Measurements from ENCODE around the gene PLCB2.
A peak's percentile ranks its signal among the peaks of the same experiment; 100 is the strongest.

PLCB2 gene

GRCh38 chr15:40250771-40251483, 56.8 kb downstream of the PLCB2 start:
- DNase-seq (ENCODE audit: low spot score) = no peak

DNA sequence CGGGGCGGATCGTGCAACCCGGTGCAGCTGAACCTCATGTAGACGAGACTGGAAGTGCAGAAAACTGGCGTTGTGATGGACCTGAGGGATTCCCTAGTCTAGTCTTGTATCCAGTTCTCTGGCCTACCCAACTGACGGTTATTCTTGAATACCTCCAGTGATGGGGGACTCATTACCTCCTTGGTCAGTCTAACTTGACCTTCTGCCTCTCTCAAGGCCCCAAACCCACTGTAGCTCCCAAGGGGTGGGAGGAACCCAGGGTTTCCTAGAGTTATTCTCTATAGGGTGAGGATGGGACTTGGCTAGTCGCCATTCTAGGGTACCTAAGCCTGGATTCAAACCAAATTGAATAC, 57.5 kb downstream of the PLCB2 start:
- DNase-seq (ENCODE audit: low spot score) = no peak

DNA sequence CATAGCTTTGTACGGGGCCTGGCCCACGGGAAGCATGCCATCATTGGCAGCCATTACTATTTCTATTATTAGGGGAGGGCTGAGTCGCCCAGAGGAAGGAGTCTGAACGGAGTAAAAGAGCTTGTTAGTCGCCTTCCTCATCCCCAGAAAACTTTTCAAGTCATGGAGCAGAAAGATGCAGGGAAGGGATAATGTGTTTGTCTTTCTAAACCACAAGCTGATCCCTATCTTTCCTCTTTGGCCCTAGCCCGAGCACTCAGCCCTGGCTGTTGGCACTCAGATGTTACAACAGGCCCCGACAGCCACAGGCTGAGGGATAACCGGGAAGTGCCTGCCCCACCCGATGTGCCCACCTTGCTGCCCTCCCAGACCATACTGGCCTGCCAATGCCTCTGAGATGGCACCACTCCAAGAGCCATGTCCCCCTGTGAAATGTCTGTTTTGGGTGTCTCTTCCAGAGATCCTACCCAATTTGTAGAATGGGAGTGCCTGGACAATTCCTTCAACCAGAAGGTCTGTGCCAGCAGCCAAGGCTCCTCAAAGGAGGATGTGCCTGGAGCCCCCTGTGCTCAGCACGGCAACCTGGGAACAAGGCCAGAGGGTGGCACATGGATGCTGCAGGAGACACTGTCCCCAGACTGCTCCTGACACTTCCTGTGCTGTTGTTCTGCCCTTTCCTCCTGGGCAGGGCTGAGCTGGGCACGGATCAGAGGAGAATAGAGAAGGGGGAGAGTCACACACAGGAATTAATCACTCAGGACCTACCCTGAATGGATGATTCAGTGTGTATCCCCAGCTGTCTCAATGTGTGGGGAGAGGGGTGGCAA, 58.0 kb downstream of the PLCB2 start:
- DNase-seq (ENCODE audit: low spot score) = peak; percentile 34

DNA sequence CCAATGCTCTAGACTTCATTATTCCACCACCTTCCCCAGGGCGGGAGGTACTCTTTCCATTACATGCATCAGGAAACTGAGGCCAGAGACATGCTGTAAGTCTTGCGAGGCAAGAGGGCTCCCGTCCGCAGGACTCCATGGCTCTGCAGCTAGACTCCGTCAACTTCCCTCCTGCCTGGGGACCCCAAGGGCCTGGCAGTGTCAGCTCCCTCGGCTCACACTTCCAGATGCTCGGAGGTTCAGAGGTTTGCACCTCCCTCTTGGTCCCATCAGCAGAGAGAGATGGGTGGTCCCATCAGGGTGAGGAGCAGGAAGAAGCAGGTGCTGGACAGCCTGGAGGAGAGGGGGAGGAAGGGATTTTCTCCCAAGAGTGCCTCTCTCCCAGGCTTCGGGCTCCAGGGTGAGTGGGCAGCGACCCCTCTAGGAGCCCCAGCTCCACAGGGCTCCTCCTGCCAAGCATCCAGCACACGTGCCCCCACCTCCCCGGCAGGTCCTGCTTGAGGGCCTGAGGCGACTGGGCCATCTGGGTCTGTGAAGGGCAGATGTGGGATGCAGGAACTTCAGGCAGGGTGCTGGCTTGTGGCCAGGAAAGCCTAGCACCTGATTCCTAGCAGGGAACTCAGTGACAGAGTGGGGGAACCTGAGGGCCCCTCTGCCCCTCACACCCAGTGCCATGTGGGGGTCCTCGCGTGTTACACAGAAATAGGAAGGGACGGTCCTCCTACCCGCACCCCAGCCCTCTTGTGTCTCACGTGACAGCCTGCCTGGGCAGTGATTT, 59.5 kb downstream of the PLCB2 start:
- DNase-seq (ENCODE audit: low spot score) = peak; percentile 61

- DNase-seq (ENCODE audit: low spot score) = peak; percentile 53
Observed at GRCh38 chr15:40247406-40247971, 60.2 kb downstream of the PLCB2 start.

DNA sequence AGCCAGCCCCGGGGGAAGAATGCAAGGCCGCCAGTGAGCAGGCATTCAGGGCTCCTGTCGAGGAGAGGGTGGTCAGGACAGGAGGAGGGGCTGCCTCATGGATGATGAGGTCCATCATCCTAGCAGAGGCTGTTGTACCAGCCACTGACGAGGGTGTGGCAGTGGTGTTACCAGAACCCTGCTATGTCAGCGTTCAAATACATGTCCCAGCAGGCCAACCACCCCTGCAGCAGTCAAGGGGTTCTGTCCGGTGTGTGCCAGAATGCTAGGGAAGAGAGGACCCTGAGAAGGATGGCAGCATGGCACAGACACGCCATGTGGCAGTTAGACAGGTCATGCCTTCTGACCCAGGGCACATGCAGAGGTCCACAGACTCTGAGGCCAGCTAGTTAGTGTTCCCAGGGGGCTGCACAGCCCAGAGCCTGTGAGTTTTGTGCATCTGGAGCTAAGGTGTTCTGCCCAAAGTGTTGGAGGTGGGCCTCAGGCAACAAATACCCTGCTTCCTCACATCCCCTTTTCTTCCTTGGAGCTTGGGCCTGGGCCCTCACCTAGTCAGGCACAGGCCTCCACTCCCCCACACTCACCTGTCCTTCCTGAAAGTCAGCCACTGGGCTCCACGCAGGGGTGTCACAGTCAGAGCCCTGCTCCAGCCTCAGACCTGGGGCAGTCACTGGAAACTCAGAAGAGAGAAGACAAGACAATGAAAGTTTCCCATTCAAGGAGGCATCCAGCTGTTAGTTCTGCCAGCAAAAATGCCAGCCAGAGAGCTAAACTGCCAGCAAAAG, 61.0 kb downstream of the PLCB2 start:
- DNase-seq (ENCODE audit: low spot score) = peak; percentile 59

DNA sequence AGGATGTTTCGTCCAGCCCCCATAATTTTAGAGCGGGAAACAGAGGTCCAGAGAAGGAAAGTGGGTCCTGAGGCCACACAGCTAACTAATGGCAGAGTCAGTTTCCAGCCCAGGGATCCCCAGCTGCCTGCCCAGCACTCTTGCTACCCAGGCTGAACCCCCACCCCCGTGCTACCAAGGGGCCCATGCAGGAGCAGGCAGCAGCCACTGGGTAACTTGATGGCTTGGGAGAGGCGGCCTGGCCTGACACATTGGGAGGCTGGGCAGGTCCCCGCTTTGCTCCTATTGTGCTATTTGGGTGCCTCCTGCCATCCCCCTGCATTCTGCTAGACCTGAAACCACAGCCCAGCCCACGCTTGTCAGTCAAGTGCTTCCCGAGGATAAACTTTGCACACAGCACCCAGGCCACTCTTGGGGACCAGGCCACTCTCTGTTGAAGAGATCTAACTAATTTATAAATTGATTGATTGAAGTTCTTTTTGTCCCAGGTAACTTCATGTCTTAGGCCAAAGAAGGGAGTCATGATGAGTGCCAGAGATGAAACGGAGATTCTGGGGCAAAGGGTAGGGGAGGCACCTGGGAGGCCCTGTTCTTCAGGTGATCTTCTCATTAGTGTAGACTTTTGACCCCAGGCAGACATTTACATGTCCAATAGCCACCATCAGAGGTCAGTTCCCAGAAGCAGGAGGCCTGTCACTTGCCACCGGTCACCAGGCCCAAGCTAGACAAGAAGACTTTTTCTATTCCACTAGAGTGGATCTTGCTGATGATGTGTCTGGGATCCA, 61.9 kb downstream of the PLCB2 start:
- DNase-seq (ENCODE audit: low spot score) = peak; percentile 50

DNA sequence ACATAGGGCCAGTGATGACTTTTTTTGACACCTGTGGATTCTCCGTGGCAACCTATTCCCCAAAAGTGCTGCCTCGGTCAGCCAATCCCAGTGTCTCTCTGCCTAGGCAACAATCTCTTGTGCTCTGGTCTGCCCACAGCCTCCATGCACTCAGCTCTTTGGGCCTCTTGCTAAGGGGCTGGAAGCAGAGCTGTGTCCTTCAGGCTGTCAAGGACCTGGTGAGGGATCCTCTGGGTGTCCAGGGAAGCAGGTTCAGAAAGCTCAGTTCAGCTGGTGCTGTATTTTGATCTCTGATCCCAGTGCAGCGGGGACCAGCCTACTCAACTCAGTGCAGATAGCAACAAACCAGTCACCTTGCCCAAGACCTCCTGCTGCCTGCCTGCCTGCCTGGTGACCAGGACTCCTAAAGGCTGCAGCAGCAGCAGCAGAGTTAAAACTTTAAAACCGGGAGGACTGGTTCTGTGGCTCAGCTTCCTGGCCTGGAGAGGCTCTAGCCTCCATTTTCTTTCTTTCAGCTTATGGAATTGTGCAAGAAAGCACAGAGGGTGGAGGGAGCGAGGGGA, 62.7 kb downstream of the PLCB2 start:
- DNase-seq (ENCODE audit: low spot score) = peak; percentile 38

DNA sequence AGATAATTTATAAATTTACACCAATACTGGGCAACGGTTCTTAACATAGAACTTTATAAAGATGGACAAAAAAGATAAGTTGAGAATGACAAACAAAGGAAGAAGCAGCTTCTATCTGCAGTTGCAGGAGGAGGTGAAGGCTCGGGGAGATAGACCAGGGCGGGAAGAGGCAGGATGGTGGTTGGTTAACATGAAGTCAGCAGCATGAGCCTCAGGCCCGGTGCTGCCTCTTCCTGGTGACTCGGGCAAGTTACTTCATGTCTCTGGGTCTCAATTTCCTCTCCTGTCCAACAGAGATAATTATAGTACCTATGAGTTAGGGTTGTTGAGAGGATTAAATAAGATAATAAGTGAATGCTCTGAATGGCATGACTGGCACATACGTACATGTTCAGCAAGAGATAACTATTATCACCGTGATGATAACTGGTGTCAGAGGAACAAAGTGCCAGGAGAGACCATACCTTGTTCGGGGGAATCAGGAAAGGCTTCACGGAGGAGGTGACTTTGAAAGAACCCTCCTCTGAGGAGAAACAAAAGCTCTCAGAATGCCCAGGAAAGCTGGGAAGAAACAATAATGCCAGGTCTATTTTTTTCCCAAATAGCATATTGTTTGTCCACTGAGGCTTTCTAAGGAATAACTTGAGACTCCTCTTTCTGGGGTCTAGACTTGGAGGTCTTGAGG, 64.5 kb downstream of the PLCB2 start:
- peak; percentile 47 for DNase-seq (ENCODE audit: low spot score)

DNA sequence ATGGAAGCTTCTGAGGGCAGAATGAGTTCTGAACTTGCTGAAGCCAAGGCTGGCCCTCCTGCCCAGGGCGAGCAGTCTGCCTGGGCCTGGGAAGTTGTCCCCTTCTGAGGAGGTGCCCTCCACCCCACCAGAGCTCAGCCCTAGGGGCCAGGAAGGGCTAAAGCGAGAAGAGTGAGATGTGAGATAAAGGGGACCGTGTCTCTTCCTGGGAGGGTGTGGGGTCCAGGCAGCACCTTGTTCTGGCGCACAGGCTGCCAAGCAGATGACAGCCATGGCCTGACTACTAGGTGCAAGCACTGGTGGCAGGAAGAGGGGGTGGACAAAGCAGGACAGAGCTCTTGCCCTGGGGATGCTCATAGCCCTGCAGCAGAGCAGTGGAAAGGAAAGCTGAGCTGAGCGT, 65.1 kb downstream of the PLCB2 start:
- peak; percentile 58 for DNase-seq (ENCODE audit: low spot score)

GRCh38 chr15:40242213-40242599, 65.5 kb downstream of the PLCB2 start:
- DNase-seq (ENCODE audit: low spot score) = no peak

GRCh38 chr15:40241269-40242212, 66.2 kb downstream of the PLCB2 start:
- DNase-seq (ENCODE audit: low spot score) = peak; percentile 58

DNA sequence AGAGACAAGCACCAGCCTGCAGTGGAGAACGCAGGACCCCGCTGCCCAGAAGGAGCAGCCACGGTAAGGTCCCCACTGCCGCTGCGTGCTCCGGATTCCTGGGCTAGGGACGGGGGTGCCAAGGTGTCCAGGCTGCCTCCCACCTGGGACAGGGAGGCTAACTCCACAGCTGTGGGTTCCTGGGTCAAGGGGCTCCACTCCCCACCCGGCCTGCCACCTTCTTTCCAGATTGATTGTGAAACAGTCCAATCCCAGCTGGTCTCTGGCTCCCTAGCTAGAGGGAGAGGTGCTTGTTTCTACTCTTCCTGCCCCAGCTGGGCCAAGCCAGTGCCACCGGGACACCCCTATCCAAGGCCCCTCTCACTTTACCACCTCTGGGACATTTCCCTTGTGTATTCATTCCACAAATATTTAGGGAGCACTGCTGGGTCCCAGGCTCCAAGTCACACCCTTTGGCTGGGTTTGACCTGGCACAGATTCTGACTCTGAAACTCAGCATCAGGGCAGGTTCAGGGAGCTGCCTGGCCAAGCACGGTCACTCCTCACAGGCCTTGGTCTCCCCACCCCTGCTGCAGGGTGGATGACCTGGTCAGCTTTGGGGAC, 67.0 kb downstream of the PLCB2 start:
- peak; percentile 59 for DNase-seq (ENCODE audit: low spot score)

DNA sequence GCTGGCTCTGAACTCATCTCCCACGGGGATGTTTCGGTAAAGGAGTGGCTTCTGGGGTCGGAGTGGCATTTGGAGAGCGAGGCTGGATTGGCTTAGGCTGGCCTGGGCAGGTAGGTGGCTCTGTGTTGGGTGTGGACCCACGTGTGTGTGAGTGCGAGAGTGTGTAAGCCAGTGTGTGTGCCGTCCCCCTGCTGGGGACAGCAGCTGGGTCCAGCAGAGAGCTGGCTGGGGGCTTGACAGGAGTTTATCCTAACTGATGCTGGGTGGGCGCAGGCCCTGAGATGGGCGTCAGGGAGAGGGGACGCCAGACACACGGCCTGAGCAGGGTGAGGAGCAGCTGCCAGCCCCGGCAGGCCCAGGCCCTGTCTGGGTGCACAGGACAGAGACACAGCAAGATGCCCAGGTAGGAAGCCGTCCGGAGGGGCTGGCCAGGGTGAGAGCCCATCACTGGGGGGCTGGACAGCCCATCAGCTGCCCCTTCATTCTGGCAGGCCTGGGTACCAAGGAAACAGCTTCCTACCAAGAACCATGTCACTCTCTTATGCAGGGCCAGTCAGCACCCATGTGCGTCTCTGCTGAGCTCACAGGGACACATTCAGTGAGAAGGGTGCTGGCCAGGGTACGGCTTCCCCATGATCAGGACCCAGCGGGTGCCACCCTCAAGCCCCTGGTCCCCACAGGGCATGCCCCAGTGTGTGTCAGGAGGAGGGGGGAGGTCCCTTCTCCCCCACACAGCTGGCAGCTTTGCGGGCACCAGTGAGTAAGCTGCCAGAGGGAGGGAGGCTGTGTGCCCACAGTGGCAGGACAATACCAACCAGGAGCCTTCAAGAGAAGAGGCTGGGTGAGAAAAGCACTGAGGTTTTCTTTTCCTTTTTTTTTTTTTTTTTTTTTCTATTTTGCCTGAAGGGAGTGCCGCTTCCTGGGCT, 67.8 kb downstream of the PLCB2 start:
- peak; percentile 64 for DNase-seq (ENCODE audit: low spot score)

- DNase-seq (ENCODE audit: low spot score) = no peak
Observed at GRCh38 chr15:40239404-40239692, 68.4 kb downstream of the PLCB2 start.

DNA sequence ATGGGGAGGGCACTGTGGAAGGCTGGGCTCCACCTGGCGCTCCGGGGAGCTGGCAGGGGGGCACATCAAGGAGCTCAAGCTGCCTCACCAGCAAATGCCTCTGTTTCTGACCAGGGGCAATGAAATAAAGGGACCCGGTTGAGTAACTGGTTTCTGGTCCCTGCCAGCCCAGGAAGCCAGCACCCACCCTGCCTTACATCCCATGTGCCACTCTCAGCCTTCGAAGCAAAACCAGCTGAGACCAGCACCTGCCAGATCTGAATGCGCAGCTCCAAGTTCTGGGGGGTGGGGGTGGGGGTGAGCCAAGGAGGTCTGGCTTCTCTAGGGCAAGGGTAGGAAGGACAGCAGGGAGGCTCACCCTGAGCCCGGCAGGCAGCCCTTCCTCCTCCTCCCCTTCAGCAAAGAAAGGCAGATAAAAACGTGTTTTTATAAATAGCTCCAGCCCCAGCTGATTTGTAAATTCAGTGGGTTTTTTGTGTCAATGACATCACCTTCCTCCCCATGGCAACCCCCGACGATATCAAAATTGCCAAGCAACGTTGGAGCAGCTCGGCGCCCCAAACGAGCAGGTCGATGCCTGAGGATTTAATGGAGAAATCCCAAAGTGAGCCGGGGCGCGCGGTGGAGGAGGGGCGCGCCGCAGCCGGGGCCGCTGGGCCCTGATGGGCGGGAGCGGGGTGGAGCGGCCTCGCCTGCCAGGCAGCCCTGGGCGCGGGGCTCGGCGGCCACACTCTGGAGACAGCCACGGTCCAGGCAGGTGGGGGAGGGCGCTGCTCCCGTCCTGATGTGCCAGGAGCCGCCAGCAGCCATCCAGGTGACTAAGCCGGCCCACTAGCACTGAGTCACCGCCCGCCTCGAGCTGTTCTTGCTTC, 69.0 kb downstream of the PLCB2 start, which contains the start of gene PAK6:
Gene PAK6 (plus strand): TSS at position 532 of the 872 bp plus-strand sequence. CDS start 25,723 bp downstream, outside the sequence.
- peak; percentile 72 for DNase-seq (ENCODE audit: low spot score)
